GM21360 (cell line): Measurements from ENCODE around the gene CHURC1.

Source experiments
- ATAC-seq: cut with Tn5 transposase; IDR thresholded peaks from one replicate; pipeline ENCODE4 v1.9.1; 2021; ENCODE audit warnings: mild to moderate bottlenecking, moderate library complexity; ENCODE audit not compliant: unreplicated experiment

The CHURC1 gene

GRCh38 chr14:64983439-64984310, 69.4 kb downstream of the CHURC1 start:
- ATAC-seq = no peak
